Parathyroid adenoma (tissue), 2 donors: ENCODE measurements around the gene ACOT11.

Experiments used
- H2AFZ ChIP-seq: fragments of 300-600 bp; sonication (generic); one replicate; pipeline ENCODE4 v1.7.0; 2017; ENCODE audit warnings: antibody characterized with exemption, mild to moderate bottlenecking
- H3K27ac ChIP-seq: fragments of 300-600 bp; sonication (generic); one replicate; pipeline ENCODE4 v1.7.0; 2017
- H3K27me3 ChIP-seq: fragments of 300-600 bp; sonication (generic); one replicate; pipeline ENCODE4 v1.7.0; 2017; ENCODE audit warnings: low read length; ENCODE audit not compliant: control insufficient read depth, insufficient read depth
- H3K36me3 ChIP-seq: fragments of 300-600 bp; sonication (generic); one replicate; pipeline ENCODE4 v1.7.0; 2017; ENCODE audit warnings: low read length; ENCODE audit not compliant: control insufficient read depth, insufficient read depth
- H3K4me1 ChIP-seq: fragments of 300-600 bp; sonication (generic); one replicate; pipeline ENCODE4 v1.7.0; 2017; ENCODE audit warnings: control low read depth
- H3K4me2 ChIP-seq: fragments of 300-600 bp; sonication (generic); one replicate; pipeline ENCODE4 v1.7.0; 2017; ENCODE audit warnings: low read length
- H3K4me3 ChIP-seq: fragments of 300-600 bp; sonication (generic); one replicate; pipeline ENCODE4 v1.7.0; 2017; ENCODE audit warnings: low read depth, low read length
- H3K79me2 ChIP-seq: fragments of 300-600 bp; sonication (generic); one replicate; pipeline ENCODE4 v1.7.0; 2017; ENCODE audit warnings: control low read depth
- H3K9ac ChIP-seq: fragments of 300-600 bp; sonication (generic); one replicate; pipeline ENCODE4 v1.7.0; 2017; ENCODE audit warnings: mild to moderate bottlenecking
- H3K9me3 ChIP-seq: fragments of 300-600 bp; sonication (generic); one replicate; pipeline ENCODE4 v1.7.0; 2017; ENCODE audit warnings: low read length; ENCODE audit not compliant: control insufficient read depth
- CTCF ChIP-seq: fragments of 300-600 bp; sonication (generic); IDR thresholded peaks from one replicate; pipeline ENCODE4 v1.7.0; 2017; ENCODE audit warnings: antibody characterized with exemption, mild to moderate bottlenecking
- donor health status: primary hyperparathyroidism.

The ACOT11 gene

GRCh38 chr1:54547601-54548388 is at the start of gene ACOT11:
Gene ACOT11, plus strand, starts transcription at chr1:54548228. Its CDS starts 82 bp downstream, at chr1:54548310.
- Histone ChIP-seq H3K4me1 (peaks cover 14% of the 10 kb centered on the region), H3K9ac (no peak within 1 kb of the TSS), H3K27ac (peak within 1 kb of the TSS; percentile 93), H3K4me2 (peak within 1 kb of the TSS; percentile 87), H3K79me2 (peaks cover 21% of the 10 kb centered on the region), H2AFZ (peak within 1 kb of the TSS; percentile 84), H3K4me3 (peak within 1 kb of the TSS; percentile 59), H3K9me3 (no peaks in the 10 kb centered on the region), H3K27me3 (no peaks in the 10 kb centered on the region), H3K36me3 (no peaks in the 10 kb centered on the region)
- TF ChIP-seq CTCF: peak; percentile 68

- Histone ChIP-seq H2AFZ (no peak overlapping the region), H3K4me3 (no peak overlapping the region), H3K4me1 (no peaks in the 10 kb centered on the region), H3K9ac (no peak overlapping the region), H3K4me2 (peak overlapping the region; percentile 11), H3K36me3 (no peaks in the 10 kb centered on the region), H3K79me2 (no peaks in the 10 kb centered on the region), H3K27me3 (no peaks in the 10 kb centered on the region), H3K9me3 (no peaks in the 10 kb centered on the region), H3K27ac (no peak overlapping the region)
- no peak for TF ChIP-seq CTCF
These were observed 49.5 kb upstream of the ACOT11 start for GRCh38 chr1:54498383-54499096.

- H3K4me2 ChIP-seq: peak overlapping the region; percentile 11
- H3K4me1 ChIP-seq: no peaks in the 10 kb centered on the region
- H3K79me2 ChIP-seq: no peaks in the 10 kb centered on the region
- H3K36me3 ChIP-seq: no peaks in the 10 kb centered on the region
- H3K27me3 ChIP-seq: no peaks in the 10 kb centered on the region
- TF ChIP-seq CTCF: no peak
- H3K9me3 ChIP-seq: no peaks in the 10 kb centered on the region
- H3K27ac ChIP-seq: no peak overlapping the region
- H3K9ac ChIP-seq: no peak overlapping the region
- H3K4me3 ChIP-seq: no peak overlapping the region
- H2AFZ ChIP-seq: peak overlapping the region; percentile 64
These were observed 49.0 kb upstream of the ACOT11 start for GRCh38 chr1:54499097-54499359.

- H3K4me3 ChIP-seq: no peak overlapping the region
- TF ChIP-seq CTCF: peak; percentile 21
- H3K36me3 ChIP-seq: no peaks in the 10 kb centered on the region
- no peak overlapping the region for H3K9ac ChIP-seq
- no peak overlapping the region for H3K27ac ChIP-seq
- H3K4me2 ChIP-seq: peak overlapping the region; percentile 11
- H3K79me2 ChIP-seq: no peaks in the 10 kb centered on the region
- H3K4me1 ChIP-seq: no peaks in the 10 kb centered on the region
- H3K9me3 ChIP-seq: no peaks in the 10 kb centered on the region
- no peaks in the 10 kb centered on the region for H3K27me3 ChIP-seq
- peak overlapping the region; percentile 64 for H2AFZ ChIP-seq
These were observed 48.5 kb upstream of the ACOT11 start for GRCh38 chr1:54499360-54500106.
